AG10803 (cell line): Measurements from ENCODE around the gene ZMPSTE24.
"Not testable (repeated sequence)": the region's sequence is repeated elsewhere in the genome, so short reads cannot be mapped to it uniquely, and the experiment has no call there.

Source experiments
- DNase-seq: peaks from one replicate; pipeline ENCODE4 v3.0.0; 2010; ENCODE audit warnings: low read depth
- H3K4me3 ChIP-seq: 2 replicates; pipeline ENCODE4 v1.5.1; 2011; ENCODE audit warnings: mild to moderate bottlenecking, low read length, control low read depth
- TF ChIP-seq, protein P1 (sequence below): conservative IDR thresholded peaks from 2 replicates; pipeline ENCODE4 v1.5.1; 2011; ENCODE audit warnings: mild to moderate bottlenecking, low read length, control low read depth, inconsistent platforms

Gene ZMPSTE24

DNA sequence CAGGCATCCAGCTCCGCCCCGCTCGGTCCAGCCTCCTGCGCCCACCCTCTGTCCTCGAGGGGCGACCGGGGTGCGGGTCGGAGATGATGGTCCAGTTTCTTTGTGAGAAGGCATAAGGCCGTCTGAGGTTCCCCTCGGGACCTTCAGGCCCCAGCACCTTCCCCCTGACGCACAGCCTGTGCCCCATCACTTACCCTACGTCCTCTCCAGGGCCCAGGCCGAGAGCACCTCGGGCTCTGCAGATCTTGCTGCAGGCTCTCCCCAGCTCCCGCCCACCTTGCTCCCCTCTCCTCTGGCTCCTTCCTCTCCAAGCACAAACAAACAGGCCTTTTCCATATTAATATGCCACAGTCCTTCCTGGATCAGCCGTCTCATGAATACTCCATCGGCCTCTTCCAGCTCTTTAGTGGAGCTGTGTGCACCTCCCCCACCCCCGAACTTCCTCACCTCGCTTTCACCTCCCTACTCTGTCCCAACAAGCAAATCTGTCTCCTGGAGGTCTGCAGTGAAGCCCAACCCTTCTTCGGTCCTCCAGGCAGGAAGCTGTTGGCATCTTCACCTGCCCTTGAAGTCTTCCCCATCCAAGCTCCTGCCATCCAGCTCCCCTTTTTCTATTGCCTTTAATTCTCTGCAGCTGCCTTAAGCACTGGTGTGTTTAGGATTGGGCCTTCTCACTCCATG, 59.5 kb downstream of the ZMPSTE24 start:
- no peak overlapping the region for H3K4me3 ChIP-seq
- no peak for DNase-seq
- TF ChIP-seq, protein P1, sequence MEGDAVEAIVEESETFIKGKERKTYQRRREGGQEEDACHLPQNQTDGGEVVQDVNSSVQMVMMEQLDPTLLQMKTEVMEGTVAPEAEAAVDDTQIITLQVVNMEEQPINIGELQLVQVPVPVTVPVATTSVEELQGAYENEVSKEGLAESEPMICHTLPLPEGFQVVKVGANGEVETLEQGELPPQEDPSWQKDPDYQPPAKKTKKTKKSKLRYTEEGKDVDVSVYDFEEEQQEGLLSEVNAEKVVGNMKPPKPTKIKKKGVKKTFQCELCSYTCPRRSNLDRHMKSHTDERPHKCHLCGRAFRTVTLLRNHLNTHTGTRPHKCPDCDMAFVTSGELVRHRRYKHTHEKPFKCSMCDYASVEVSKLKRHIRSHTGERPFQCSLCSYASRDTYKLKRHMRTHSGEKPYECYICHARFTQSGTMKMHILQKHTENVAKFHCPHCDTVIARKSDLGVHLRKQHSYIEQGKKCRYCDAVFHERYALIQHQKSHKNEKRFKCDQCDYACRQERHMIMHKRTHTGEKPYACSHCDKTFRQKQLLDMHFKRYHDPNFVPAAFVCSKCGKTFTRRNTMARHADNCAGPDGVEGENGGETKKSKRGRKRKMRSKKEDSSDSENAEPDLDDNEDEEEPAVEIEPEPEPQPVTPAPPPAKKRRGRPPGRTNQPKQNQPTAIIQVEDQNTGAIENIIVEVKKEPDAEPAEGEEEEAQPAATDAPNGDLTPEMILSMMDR = no peak

DNA sequence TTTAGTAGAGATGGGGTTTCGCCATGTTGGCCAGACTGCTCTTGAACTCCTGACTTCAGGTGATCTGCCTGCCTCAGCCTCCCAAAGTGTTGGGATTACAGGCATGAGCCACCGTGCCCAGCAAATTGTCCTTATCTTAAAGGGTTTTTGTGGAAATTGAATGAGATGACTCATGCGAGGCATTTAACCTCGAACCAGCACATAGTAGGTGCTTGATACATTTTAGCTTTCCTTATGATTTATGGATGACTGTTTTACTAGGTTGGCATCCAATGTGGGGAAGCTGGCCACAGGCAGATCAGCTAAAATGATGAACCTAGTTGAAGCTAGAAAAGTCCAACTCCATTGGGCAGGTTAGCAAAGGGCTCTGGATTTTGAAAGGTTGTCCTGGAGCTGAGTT, 60.4 kb downstream of the ZMPSTE24 start:
- no peak for DNase-seq
- no peak overlapping the region for H3K4me3 ChIP-seq
- TF ChIP-seq, protein P1 = no peak

DNA sequence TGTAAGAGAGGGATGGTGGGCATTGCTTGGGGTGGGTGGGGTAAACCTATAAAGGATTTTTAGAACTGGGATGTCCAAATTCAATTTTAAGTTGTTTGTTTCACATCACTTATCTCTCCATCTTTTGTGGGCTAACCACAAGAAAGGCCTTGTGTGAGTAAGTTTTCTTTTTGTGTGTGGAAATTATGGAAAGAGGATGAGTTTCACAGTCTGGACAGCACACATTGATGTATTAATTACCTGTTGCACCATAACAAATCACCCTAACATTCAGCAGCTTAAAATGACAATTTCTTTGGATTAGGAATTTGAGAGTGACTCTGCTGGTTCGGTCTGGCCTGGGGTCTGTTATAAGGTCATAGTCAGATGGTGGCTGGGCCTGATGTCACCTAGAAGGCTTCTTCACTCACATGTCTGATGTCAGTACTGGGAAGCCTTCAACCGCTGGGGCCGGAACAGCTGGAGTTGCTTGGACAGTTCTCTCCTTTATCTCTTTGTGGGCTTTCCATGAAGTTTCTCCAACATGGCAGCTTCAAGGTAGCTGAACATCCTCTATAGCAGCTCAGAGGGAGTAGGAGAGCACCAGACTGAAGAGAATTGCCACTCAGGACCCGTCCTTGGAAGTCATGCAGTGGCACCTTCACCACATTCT, 61.1 kb downstream of the ZMPSTE24 start:
- TF ChIP-seq, protein P1 = no peak
- DNase-seq = no peak
- no peak overlapping the region for H3K4me3 ChIP-seq

DNA sequence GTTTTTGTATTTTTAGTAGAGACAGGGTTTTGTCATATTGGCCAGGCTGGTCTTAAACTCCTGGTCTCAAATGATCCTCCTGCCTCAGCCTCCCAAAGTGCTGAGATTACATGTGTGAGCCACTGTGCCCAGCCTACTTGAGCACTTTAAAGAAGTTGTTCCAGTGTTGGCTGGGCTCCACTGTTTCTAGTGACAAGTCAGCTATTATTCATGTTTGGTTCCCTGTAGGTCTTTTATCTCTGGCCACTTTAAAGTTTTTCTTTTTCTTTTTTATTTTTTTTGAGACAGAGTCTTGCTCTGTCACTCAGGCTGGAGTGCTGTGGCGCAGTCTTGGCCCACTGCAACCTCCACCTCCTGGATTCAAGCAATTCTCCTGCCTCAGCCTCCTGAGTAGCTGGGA, 73.4 kb downstream of the ZMPSTE24 start:
- DNase-seq, H3K4me3 ChIP-seq: not testable (repeated sequence)

DNA sequence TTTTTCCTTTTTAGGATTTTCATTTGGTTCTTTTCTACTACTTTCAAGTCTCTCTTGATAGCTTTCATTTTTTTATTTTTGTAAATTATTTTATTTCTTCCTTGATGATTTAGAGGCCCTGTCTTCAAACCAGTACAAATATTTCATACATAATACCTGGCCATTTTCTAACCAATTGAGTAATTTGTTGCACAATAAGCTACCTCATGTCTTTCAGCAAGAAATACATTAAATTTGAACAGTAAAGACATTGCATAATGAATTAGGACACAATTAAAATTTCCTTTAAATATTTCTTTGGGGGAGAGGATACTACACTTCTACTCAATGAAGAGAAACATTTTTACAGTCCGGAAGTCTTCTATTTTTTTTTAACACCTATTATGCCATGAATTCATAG, 74.7 kb downstream of the ZMPSTE24 start:
- no peak for DNase-seq
- H3K4me3 ChIP-seq = no peak overlapping the region
- TF ChIP-seq, protein P1 = no peak

DNA sequence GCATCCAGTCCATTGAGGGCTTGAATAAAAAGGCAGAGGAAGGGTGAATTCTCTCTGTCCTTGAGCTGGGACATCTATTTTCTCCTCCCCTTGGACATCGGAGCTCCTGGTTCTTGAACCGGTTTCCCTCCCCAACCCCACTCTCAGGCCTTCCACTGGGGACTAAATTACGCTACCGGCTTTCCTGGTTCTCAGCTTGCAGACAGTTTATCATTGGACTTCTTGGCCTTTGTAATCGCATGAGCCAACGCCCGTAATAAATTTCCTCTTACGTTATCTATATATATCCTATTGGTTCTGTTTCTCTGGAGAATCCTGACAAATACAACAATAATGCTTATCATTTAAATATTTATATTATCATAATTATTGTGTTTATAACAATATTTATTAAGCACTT, 79.4 kb downstream of the ZMPSTE24 start:
- TF ChIP-seq, protein P1 = no peak
- DNase-seq = no peak
- H3K4me3 ChIP-seq = no peak overlapping the region

DNA sequence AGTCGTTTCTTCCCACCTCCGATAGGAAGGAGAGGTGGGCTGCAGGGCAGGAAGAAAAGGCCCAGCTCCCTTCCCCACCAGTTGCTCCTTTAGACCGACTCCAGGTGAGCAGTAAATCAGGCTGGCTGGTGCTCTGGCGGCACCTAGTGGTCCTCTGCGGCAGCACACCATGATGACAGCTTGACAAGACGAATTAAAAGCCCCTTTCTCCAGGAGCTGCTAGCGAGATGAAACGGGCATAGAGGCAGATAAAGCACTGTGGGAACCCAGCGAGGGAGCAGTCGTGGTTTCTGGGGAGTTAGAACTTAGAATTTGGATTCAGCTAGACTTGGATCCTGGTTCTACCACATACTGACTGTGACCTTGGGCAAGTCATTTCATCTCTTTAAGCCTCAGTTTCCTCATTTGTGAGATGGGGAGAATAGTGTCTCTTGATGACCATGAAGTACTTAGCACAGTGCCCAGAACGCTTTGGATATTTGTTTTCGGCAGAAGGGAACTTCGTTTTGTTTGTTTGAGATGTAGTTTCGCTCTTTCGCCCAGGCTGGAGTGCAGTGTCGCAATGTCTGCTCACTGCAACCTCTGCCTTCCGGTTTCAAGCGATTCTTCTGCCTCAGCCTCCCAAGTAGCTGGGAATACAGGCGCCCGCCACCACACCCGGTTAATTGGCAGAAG, 80.8 kb downstream of the ZMPSTE24 start:
- H3K4me3 ChIP-seq = no peak overlapping the region
- DNase-seq = peak; percentile 63
- TF ChIP-seq, protein P1 = peak; percentile 98
